GM12891 (cell line): ENCODE measurements around the gene RNASET2.
A peak's percentile ranks its signal among the peaks of the same experiment; 100 is the strongest.
"Not testable (repeated sequence)": the region's sequence is repeated elsewhere in the genome, so short reads cannot be mapped to it uniquely, and the experiment has no call there.

Experiments
- DNase-seq: peaks from one replicate; pipeline ENCODE4 v3.0.0; 2011; ENCODE audit warnings: low spot score; ENCODE audit not compliant: insufficient read length
- FAIRE-seq: peaks from 2 replicates; lab custom pipeline; 2011; peaks lifted over from hg19 to GRCh38; lab: Jason Lieb, UNC
- PAX5 ChIP-seq: IDR thresholded peaks from 2 replicates; pipeline ENCODE4 v1.6.1; 2011; ENCODE audit warnings: low read length, moderate library complexity, mild to moderate bottlenecking; ENCODE audit not compliant: insufficient read depth, severe bottlenecking
- POLR2A ChIP-seq: IDR thresholded peaks from 2 replicates; pipeline ENCODE4 v1.6.1; 2011; ENCODE audit warnings: low read depth, low read length, control low read depth
- POLR2AphosphoS5 ChIP-seq: IDR thresholded peaks from 2 replicates; pipeline ENCODE4 v1.6.1; 2011; ENCODE audit warnings: low read depth, low read length, control low read depth
- POU2F2 ChIP-seq: IDR thresholded peaks from 2 replicates; pipeline ENCODE4 v1.6.1; 2011; ENCODE audit warnings: low read depth, mild to moderate bottlenecking, control low read depth, low read length, moderate library complexity
- SPI1 ChIP-seq: IDR thresholded peaks from 2 replicates; pipeline ENCODE4 v1.6.1; 2011; ENCODE audit warnings: low read depth, low read length, control low read depth
- TAF1 ChIP-seq: IDR thresholded peaks from 2 replicates; pipeline ENCODE4 v1.6.1; 2011; ENCODE audit warnings: low read depth, low read length, control low read depth

Gene RNASET2

GRCh38 chr6:166928644-166929541, 27.5 kb downstream of the RNASET2 start:
- DNase-seq (no peak), FAIRE-seq (no peak)
- TF ChIP-seq TAF1 (no peak), POU2F2 (no peak), SPI1 (no peak), POLR2A (no peak), POLR2AphosphoS5 (no peak), PAX5 (no peak)

DNA sequence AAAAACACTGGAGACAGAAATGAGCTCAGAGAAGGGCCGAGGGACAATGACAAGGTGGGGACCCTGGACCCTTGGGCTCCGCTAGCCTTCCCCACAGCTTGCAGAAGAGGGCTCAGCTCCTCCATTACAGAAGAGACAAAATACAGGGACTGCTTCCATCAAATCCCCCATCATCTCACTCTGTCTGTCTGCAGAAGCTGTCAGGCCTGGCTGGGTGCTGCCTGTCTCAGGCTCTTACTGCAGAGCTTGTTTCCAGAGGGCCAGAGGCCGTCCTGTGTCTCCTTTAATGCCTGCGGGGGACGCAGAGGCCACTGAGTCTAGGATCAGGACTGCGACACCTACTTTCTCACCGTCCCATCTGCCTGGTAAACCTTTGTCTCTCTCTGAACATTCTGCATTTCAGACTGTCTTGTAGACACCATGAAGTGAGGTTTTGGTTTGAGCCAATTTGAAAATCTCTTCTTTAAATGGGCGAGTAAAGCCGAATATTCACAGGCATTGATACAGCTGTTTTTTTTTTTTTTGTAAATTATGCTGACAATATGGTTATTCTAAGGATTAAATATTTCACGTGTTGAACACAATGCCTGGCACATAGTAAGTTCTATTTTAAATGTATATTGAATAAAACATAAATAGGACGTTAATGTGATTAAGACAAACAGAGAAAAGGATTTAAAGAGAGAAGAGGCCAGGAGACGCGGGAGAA, 28.3 kb downstream of the RNASET2 start:
- TF ChIP-seq SPI1: no peak
- TF ChIP-seq POLR2A: no peak
- TF ChIP-seq POU2F2: no peak
- TF ChIP-seq PAX5: no peak
- no peak for TF ChIP-seq POLR2AphosphoS5
- no peak for TF ChIP-seq TAF1
- FAIRE-seq (no peak), DNase-seq (no peak)

DNA sequence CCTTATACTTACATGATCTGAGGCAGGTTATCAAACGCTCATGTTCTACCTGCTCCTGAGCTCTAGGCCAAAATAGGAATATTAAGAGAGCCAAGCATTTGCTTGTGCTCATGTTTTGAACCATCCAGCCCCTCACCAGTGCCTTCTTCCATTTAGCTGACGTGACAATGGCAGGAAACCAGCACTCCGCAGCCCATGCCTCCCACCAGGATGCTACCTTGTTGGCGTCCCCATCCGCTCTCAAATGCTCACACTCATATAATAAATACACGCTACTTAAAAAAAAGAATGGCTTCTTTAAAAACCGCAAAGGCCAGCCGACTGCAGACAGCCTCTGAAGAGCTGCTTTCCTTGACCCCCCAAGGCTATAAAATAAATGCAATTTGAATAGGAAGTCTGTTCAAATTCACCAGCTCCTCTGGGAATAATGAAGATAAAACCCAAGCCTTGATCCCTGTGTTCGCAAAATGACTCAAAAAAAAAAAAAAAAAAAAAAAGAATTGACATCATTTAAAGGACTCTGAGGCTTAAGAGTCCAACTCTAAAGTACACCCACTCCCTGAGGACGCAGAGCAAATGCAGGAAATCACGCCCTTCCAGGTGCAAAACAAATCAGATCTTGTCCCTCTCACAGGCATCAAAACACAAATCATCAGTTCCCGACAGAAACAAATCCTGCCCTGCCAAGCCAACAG, 29.0 kb downstream of the RNASET2 start:
- TF ChIP-seq TAF1: no peak
- no peak for TF ChIP-seq PAX5
- TF ChIP-seq POU2F2: no peak
- TF ChIP-seq POLR2A: no peak
- no peak for TF ChIP-seq POLR2AphosphoS5
- TF ChIP-seq SPI1: no peak
- no peak for FAIRE-seq
- no peak for DNase-seq

- FAIRE-seq: no peak
- TF ChIP-seq POU2F2: no peak
- TF ChIP-seq POLR2A: 0 out of 2 replicates have a peak, but pooled peaks have one; percentile 11
- no peak for TF ChIP-seq SPI1
- no peak for TF ChIP-seq PAX5
- TF ChIP-seq TAF1: no peak
- DNase-seq: no peak
These were observed 29.6 kb downstream of the RNASET2 start for GRCh38 chr6:166926748-166927147.

GRCh38 chr6:166925141-166925996, 31.0 kb downstream of the RNASET2 start:
- FAIRE-seq (no peak), DNase-seq (no peak)
- TF ChIP-seq TAF1 (no peak), POLR2AphosphoS5 (no peak), SPI1 (no peak), PAX5 (no peak), POLR2A (no peak), POU2F2 (no peak)

DNA sequence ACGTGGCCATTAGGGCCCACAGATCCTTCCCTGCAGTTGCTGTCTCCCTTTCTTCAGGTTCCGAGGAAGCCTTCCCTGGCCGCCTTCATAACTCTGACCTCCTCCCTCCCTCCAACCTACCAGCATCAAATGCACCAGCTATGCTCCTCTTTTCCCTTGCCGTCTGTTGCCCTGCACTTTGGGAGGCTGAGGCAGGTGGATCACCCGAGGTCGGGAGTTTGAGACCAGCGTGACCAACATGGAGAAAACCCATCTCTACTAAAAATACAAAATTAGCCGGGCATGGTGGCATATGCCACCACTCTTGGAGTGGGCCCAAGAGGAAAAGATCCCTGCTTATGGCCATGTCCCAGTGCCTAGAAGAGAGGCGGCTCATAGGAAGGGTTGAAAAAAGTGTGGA, 31.8 kb downstream of the RNASET2 start:
- FAIRE-seq: no peak
- DNase-seq: no peak

DNA sequence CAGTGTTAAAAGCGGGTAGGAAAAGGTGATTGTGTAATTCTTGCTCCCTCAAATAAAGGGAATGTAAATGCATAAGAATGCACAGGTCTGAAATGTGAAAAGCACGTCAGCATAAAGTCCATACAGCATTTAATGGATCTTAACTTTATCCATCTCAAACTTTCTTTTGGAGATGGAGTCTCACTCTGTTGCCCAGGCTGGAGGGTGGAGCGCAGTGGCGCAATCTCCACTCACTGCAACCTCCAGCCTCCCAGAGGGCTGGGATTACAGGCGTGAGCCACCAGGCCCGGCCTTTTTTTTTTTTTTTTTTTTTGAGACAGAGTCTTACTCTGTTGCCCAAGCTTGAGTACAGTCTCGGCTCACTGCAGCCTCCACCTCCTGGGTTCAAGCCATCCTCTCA, 33.4 kb downstream of the RNASET2 start:
- DNase-seq (no peak), FAIRE-seq (no peak)
- TF ChIP-seq PAX5 (no peak), TAF1 (no peak), POLR2A (no peak), POU2F2 (no peak), POLR2AphosphoS5 (no peak)

More for the DNA sequence above, 31.8 kb downstream of the RNASET2 start:
- TF ChIP-seq POLR2A (no peak), TAF1 (no peak), POU2F2 (no peak), POLR2AphosphoS5 (no peak), PAX5 (no peak), SPI1 (no peak)

DNA sequence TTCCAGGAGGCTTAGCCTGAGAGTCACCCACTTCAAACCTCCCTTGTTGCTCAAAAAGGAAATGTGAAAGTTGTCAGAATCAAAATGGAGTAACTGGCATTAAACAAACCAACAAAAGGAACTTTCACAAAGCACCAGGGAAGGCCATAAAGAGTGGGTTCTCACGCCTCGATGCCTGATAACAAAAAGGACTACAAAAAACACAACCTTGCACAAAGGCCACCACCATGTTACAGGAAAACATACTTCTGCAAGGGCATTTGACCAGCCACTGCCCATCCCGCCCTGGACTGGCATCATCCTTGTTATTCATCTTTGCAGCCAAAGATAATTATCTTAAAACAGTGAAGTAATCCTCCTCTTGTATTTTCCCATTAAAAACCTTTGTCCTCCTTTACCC, 34.8 kb downstream of the RNASET2 start:
- TF ChIP-seq POU2F2 (no peak), TAF1 (no peak), POLR2AphosphoS5 (no peak), POLR2A (no peak), SPI1 (no peak)
- DNase-seq: no peak
- FAIRE-seq: no peak

- DNase-seq: no peak
- no peak for FAIRE-seq
- no peak for TF ChIP-seq POLR2AphosphoS5
- TF ChIP-seq PAX5: no peak
- no peak for TF ChIP-seq POU2F2
- no peak for TF ChIP-seq SPI1
- no peak for TF ChIP-seq POLR2A
- no peak for TF ChIP-seq TAF1
These were observed 39.5 kb downstream of the RNASET2 start for GRCh38 chr6:166916824-166917223.

DNA sequence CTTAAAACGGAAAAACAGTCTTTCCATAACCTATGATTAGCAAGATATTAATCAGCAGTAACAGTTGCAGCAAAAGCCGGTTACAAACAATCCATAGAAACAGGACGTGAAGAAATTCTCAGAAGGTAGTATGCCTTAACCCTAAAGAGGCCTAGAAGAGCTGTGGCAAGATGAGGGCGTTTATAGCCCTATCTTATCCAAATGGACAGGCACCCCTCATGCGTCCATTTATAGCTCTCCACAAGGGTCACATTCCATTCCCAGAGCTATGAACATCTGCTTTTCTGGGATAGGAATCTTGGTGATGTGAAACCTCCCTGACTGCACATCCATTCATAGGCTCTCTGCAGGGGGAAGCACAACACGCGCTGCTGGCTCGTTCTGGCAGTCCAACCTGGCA, 40.9 kb downstream of the RNASET2 start:
- not testable (repeated sequence) for FAIRE-seq

DNA sequence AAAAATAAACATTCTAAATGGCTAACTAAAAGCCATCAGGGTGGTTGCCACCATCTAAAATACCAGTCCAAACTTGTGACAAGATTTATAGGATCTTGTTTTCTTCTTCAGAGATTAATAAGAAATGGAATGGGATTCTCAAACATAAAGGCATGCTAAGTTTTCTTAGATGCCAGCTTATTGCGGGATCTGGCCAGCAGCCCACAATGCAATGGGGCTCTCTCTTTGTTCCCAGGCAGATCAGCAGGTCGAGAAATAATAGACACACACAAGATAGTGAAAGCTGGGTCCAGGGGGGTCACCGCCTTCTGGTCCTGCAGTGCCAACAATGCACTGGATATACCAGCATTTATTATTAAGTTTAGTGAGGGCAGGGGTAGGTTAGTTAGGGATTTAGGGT, 41.4 kb downstream of the RNASET2 start:
- FAIRE-seq: not testable (repeated sequence)

More for the DNA sequence above, 40.9 kb downstream of the RNASET2 start:
- DNase-seq: not testable (repeated sequence)

More for the DNA sequence above, 41.4 kb downstream of the RNASET2 start:
- not testable (repeated sequence) for DNase-seq
